Activated T-helper 1 cell treated with anti-CD3 and anti-CD28 coated beads, Interleukin-2, amount 50 U/mL, for 16 hours (primary cell): ENCODE results near the gene C18orf63.
"Not testable (repeated sequence)": the region's sequence is repeated elsewhere in the genome, so short reads cannot be mapped to it uniquely, and the experiment has no call there.

Source experiments
- DNase-seq, 2 donors: peaks; one replicate each; pipeline ENCODE4 v3.0.0-alpha.2; 2020; ENCODE audit warnings: low read depth in 1 of 2, low spot score in 1 of 2

The C18orf63 gene

GRCh38 chr18:74286106-74286855 lies 29.4 kb upstream of the C18orf63 start:
- no peak for DNase-seq

DNA sequence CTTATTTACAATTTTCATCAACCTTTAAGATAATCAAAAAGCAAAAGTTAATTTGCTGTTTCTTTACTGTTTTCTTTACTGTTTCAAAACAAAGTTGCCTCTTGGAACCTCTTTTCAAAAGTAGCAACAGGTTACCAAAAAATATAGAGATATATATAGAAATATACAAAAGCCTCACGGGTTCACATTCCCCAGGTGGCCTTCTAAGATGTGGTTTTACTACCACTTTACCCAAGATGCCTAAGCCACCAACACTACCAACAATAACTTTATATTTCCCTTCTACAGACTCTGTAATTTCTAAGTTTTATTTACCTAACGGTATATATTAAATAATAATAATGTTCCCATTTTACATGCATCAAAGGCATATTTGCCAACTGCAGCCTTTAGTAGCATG lies 28.8 kb upstream of the C18orf63 start:
- DNase-seq: no peak

DNA sequence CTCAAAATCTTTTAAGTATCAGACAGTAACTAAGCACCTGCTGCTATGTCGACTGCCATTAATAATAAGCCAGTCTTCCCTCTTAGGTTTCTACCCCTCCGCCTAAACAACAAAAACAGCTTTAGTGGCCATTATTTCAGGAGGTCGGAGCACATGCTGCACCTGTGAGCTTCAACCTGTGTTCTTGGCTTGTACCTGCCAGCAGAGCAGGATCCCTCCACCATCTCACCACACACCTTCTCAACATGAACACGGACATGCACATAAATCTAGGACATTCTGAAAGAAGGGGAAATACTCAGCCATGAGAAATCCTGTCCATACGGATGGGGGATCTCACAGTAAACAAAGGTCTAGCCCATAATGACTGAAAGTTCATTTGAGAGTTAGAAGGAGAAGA lies 27.6 kb upstream of the C18orf63 start:
- no peak for DNase-seq

- DNase-seq: no peak
Measured at GRCh38 chr18:74288730-74289129, 26.9 kb upstream of the C18orf63 start.

DNA sequence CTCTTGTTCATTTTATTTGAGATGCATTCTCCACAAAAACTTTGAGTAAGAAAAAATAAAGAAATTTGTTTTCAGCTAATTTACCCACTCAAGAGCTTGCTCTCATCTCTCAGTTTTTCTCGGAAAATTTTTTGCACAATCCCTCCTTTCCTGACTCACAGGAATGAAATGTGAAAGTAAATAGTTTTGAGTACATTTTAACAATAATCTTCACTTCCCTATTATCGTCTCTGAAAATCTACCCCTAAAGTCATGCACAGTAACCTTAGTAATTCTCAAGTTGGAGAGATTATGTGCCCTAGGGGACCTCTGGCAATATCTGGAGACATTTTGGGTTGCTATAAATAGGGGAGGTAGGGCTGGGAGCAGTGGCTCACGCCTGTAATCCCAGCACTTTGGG lies 26.5 kb upstream of the C18orf63 start:
- DNase-seq: no peak

GRCh38 chr18:74290021-74290420 lies 25.6 kb upstream of the C18orf63 start:
- DNase-seq: no peak

DNA sequence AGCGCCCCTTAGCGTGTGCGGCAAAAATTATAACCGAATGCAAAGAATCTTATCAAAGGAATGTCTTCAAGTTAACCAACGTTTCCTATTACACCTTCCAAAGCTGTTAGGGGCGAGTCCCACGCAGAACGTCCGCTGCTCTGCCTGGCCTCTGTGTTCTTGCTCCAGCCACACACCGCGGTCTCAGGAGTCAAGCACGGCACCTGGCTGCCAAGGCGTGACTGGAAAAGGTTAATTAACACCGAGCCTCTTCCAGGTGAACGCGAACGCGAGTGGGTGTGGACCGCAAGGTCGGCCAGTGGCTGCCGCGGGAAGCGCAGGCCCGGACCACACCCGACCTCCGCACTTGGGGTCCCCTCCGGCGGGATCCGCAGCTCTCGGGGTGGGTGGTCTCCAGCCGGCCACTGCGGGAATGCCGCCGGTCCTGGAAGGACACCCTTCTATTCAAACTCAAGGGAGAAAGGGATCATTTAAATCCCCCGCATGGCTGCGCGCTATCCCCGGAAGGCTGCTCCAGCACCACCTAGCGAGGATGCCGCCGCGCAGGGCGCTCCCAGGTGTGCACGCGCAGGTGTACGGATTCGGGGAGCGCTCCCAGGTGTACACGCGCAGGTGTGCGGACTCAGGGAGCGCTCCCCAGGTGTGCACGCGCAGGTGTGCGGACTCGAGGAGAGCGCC lies 24.7 kb upstream of the C18orf63 start:
- DNase-seq: no peak

- no peak for DNase-seq
Measured at GRCh38 chr18:74291472-74291770, 24.2 kb upstream of the C18orf63 start.

DNA sequence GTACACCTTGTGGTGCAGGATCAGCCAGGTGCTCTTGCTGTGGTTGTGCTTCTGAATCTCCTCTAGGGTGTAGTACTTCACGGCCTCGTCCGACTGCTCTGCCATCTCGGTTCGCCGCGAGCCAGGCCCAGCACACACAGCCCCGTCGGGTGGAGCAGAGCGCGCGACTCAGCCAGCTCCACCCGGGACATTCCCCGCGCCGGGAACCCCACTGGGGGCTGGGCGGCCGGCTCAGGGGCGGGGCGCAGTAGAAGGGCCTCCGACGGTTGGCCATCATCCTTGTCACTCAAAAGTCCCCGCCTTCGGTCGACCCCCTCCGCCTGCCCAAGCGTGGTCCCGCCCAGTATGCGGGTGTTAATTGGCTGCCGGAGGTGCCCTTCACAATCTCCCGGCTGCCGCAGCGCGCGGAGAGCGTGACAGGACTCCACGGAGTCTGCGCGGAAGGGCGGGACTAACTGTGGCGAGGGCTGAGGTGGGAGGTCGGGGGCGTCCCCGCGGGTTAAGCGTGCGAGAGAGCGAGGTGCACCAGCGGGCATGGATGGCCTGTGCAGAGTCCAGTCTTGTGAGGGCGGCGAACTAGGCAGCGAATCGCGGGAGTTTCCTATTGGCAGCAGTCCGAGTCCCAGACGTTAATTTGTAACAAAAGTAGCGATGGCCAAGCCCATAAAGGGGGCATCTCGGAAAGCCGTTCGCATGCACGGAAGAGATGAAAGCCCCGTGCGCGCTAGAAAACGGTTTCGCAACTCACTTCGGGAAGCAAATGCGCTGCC lies 23.7 kb upstream of the C18orf63 start, which contains the start of gene CYB5A:
Gene CYB5A, minus strand, starts transcription at position 193 of the 770 bp plus-strand sequence. Its CDS starts 88 bp downstream, at position 105.
- DNase-seq: peak; percentile 96 to 98

- no peak for DNase-seq
Measured at GRCh38 chr18:74292541-74292858, 23.1 kb upstream of the C18orf63 start.

GRCh38 chr18:74292982-74293381 lies 22.7 kb upstream of the C18orf63 start:
- DNase-seq: not testable (repeated sequence)

DNA sequence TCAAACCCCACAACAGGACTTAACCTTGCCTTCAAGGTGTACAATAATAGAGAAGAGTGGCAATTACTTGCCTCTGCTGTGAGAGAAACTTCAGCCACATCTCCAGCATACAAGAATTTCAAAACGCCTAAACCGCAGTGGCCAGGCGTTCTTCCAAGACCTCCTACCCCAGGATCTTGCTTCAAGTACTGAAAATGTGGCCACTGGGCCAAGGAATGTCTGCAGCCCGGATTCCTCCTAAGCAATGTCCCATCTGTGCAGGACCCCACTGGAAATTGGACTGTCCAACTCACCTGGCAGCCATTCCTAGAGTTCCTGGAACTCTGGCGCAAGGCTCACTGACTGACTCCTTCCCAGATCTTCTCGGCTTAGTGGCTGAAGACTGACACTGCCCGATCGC lies 21.1 kb upstream of the C18orf63 start:
- DNase-seq: no peak

DNA sequence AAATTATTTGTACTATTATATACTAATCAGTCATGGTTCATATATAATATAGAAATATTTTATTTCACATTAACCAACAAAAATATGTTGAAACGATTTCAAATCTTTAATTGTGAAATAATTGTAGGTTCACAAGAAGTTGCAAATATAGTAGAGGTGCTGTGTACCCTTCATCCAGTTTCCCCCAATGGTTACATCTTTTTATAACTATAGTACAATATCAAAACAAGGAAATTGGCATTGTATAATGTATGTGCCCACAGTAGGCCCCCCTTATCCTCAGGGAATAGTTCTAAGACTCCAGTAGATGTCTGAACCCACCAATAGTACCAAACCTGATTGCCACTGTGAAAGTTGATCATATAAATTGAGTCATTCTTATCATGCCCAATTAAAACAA lies 16.5 kb upstream of the C18orf63 start:
- DNase-seq: no peak

DNA sequence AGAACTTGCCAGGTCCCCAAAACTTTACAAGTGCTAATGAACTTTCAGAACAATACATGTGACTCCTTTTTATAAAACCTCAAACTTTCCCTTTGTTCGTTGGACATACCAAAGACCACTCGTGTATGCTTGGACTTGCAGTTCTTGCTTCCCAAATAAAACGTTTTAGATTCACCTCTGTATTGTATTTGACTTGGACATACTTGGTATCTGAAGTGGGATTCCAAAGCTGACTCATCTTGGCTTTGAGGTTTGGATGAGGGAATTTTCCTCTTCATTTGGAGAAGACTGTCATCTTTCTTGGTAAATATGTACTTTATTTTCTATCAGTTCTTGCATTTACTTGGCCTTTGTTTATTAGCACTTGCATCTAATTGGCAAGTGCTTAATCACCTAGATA lies 15.9 kb upstream of the C18orf63 start:
- no peak for DNase-seq

- no peak for DNase-seq
Measured at GRCh38 chr18:74303306-74303705, 12.3 kb upstream of the C18orf63 start.

DNA sequence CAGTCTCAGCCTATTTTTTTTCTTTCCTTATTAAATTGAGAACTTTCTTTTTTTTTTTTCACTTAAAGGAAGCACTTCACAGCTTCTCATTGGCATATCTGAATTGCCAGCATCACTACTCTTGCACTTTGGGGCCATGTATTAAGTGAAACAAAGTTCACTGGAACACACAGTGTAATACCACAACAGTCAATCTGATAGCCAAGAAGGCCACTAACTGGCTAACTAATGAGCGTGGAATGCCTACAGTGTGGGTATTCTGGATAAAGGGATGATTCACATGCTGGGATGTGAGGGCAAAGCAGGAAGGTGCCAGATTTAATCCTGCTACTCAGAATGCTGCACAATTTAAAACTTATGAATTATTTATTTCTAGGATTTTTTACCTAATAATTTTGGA lies 11.7 kb upstream of the C18orf63 start:
- no peak for DNase-seq

- DNase-seq: no peak
Measured at GRCh38 chr18:74310411-74310810, 5.2 kb upstream of the C18orf63 start.

- DNase-seq: no peak
Measured at GRCh38 chr18:74311000-74311399, 4.6 kb upstream of the C18orf63 start.

- no peak for DNase-seq
Measured at GRCh38 chr18:74314759-74315463, 728 bp upstream of the C18orf63 start.

DNA sequence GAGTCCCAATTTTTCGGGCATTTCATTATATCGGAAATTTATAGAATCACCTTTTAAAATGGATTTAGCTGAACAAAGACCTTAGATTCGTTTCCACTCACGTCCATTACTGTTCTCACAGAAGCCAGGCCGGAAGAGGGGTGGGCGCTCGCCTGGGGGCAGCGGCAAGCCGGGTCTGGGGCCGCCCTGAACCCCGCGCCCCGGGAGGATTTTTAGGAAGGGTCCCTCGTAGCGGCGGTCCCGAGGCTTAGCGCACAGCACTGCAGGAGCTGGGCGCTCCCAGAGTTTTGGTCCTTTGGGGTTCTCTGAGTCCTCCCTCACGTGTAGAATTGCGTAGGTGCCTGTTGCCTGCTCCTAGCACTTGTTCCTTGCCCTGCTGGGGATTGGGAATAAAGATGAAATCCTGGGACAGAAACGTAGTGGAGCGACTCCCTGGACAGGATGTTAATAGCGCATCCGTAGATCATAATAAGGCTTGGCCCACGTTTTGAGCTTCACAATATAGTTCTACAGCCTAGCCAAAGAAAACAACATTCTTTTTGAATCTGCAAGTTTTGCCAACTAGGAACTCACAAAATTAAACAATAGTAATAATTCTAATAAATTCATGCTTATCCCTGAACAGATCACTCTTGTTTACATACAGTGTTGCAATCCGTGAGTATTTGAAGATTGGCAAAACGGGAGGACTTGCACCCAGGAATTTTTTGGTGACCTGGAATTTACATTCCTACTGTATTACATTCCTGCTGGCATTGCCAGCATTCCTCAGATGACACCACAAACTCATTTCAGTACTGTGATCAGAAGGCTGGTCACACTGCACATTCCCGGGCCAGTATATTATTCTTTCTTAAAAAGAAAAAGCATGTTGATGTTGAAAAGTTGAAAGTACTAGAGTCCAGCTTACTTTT lies 875 bp downstream of the C18orf63 start:
- no peak for DNase-seq

DNA sequence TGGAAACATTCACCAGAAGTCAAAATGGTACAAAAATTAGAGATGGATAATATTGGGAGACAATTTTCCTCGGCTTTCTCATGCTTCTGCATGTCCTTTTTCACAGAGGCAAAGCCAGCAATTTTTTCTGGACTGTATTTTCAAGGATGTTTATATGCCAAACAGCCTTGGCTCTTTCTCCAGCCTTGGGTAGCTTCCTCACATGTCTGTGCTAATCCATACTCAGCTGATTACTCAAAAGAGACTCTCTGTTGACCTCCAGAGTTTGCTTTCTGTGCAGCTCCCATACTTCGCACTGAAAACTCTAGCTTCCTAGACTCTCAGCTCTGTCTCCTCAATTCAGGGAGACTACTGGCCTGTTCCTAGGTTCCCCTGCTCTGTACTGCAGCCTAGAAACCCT lies 10.6 kb downstream of the C18orf63 start:
- DNase-seq: no peak
